Activated CD4-positive, alpha-beta T cell treated with anti-CD3 and anti-CD28 coated beads for 1 hour (primary cell): ENCODE results near the gene SHISA6.

Source experiments
- DNase-seq: peaks from one replicate; pipeline ENCODE4 v3.0.0-alpha.2; 2020

Gene SHISA6

DNA sequence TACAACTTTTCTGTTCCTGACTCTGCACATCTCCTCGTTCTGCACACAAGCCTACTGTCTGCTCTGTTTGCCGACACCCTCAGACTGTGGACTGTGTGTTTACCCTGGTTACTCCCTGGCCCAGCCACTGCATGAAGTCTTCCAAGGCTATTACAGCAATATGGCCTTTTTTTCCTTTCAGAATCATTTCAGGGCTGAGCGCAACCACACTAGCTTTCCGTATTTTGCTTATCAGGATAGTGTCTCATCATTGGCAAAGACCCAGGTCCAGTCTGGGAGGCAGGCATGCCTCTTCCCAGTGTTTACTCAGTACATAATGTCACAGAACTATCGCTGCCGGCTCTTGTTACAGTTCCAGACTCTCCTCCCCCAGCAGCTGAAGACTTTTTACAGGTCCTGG, 367.4 kb downstream of the SHISA6 start:
- DNase-seq = no peak

- no peak for DNase-seq
These were observed 370.1 kb downstream of the SHISA6 start for GRCh38 chr17:11610999-11611566.

- DNase-seq = no peak
These were observed 371.9 kb downstream of the SHISA6 start for GRCh38 chr17:11612956-11613355.
